HepG2 (cell line): ENCODE measurements around the gene TMEM158. TPM values are rescaled to one million over a fixed set of nuclear protein-coding genes. Genes with fewer than 3 reads are reported as not detected.

ENCODE experiments used
- ATAC-seq: fragments of 200-7000 bp; cut with Tn5 transposase; 3 replicates; pipeline ENCODE4 v1.9.1; 2020; ENCODE audit warnings: mild to moderate bottlenecking, moderate library complexity
- BruUV-seq: library from RNA; stranded (reverse); fragments of 400-500 nt; replicated peaks from 2 replicates; lab custom pipeline; 2021; lab: Mats Ljungman, UMichigan
- CTCF ChIA-PET: fragments of 300-600 bp; formaldehyde crosslinking; extraction: SDS; loops from one replicate; lab custom pipeline; 2021; ENCODE audit warnings: low total read pairs, inconsistent platforms, low intra/inter-chr PET ratio; lab: Yijun Ruan, JAX
- POLR2A ChIA-PET: fragments of 350-600 bp; sonication (Branson Sonifier 250); formaldehyde crosslinking; loops from one replicate; lab custom pipeline; 2020; ENCODE audit warnings: antibody characterized with exemption, inconsistent platforms; lab: Yijun Ruan, JAX
- DNase-seq: peaks from one replicate; pipeline ENCODE4 v3.0.0-alpha.2; 2015; ENCODE audit warnings: low spot score
- FAIRE-seq: peaks from 3 replicates; lab custom pipeline; 2011; peaks lifted over from hg19 to GRCh38; lab: Jason Lieb, UNC
- H2AFZ ChIP-seq: one replicate; pipeline ENCODE4 v1.6.1; 2011; ENCODE audit warnings: low read length, inconsistent platforms
- H3K27ac ChIP-seq: fragments of 300-600 bp; 3 replicates; pipeline ENCODE4 v1.8.0; 2011; ENCODE audit warnings: mixed run types, mild to moderate bottlenecking, mixed read lengths, low read length, inconsistent platforms; ENCODE audit not compliant: insufficient read depth; ENCODE audit errors: extremely low read length
- H3K27me3 ChIP-seq, 2 experiments: fragments of 200-600 bp in 1 of 2; 2 replicates in 1 of 2; 3 replicates in 1 of 2; pipeline versions ENCODE4 v1.6.0 to v1.8.0; 2011; ENCODE audit warnings: low read length in 2 of 2, mild to moderate bottlenecking in 2 of 2, moderate library complexity in 2 of 2, inconsistent platforms in 1 of 2; ENCODE audit not compliant: insufficient read depth in 2 of 2, control insufficient read depth in 1 of 2
- H3K36me3 ChIP-seq, 2 experiments: fragments of 200-600 bp in 1 of 2; replicated peaks in 1 of 2; 2 replicates in 1 of 2; 3 replicates in 1 of 2; pipeline versions ENCODE4 v1.5.1 to v1.8.0; 2011; ENCODE audit warnings: low read length in 2 of 2, inconsistent platforms in 1 of 2; ENCODE audit not compliant: insufficient read depth in 2 of 2, control insufficient read depth in 1 of 2
- H3K4me1 ChIP-seq: 2 replicates; pipeline ENCODE4 v1.5.1; 2012; ENCODE audit warnings: low read length, inconsistent platforms; ENCODE audit not compliant: insufficient read depth
- H3K4me2 ChIP-seq: 2 replicates; pipeline ENCODE4 v1.6.0; 2011; ENCODE audit warnings: low read depth, low read length, inconsistent platforms
- H3K4me3 ChIP-seq, 3 experiments: fragments of 200-600 bp in 1 of 3; sonication (generic), shearing (Covaris generic) in 1 of 3; replicated peaks in 1 of 3; 2 replicates each; pipeline ENCODE4 v1.5.1; 2011 to 2016; ENCODE audit warnings: low read length in 3 of 3, inconsistent platforms in 2 of 3, low read depth in 2 of 3, mild to moderate bottlenecking in 2 of 3, control low read depth in 1 of 3, mixed read lengths in 1 of 3; ENCODE audit not compliant: insufficient read depth in 1 of 3
- H3K79me2 ChIP-seq: one replicate; pipeline ENCODE4 v1.6.1; 2011; ENCODE audit warnings: low read length, inconsistent platforms; ENCODE audit not compliant: insufficient read depth
- H3K9ac ChIP-seq: 2 replicates; pipeline ENCODE4 v1.6.0; 2011; ENCODE audit warnings: mild to moderate bottlenecking, low read depth, low read length, inconsistent platforms; ENCODE audit not compliant: insufficient read depth
- H3K9me3 ChIP-seq: 2 replicates; pipeline ENCODE4 v1.5.1; 2012; ENCODE audit warnings: mild to moderate bottlenecking, low read length
- H4K20me1 ChIP-seq: 2 replicates; pipeline ENCODE4 v1.6.0; 2011; ENCODE audit warnings: inconsistent platforms, mild to moderate bottlenecking, low read length, moderate library complexity; ENCODE audit not compliant: insufficient read depth
- FOXA3 ChIP-seq: IDR thresholded peaks from 2 replicates; pipeline ENCODE4 v1.6.1; 2016; ENCODE audit warnings: missing genetic modification reagents, missing compliant biosample characterization
- HDAC6 ChIP-seq: fragments of 200-600 bp; sonication (generic); IDR thresholded peaks from 2 replicates; pipeline ENCODE4 v1.7.0; 2017; ENCODE audit warnings: mild to moderate bottlenecking, antibody characterized with exemption, low read length, low read depth
- LCORL ChIP-seq, 2 experiments: fragments of 450-650 bp in 1 of 2; sonication (generic) in 1 of 2; formaldehyde crosslinking in 1 of 2; IDR thresholded peaks; 2 replicates each; pipeline versions ENCODE4 v1.5.0 to v1.6.1; 2017 to 2020; ENCODE audit warnings: antibody characterized with exemption in 1 of 2, missing genetic modification reagents in 1 of 2
- MATR3 ChIP-seq: sonication (generic); formaldehyde crosslinking; IDR thresholded peaks from 2 replicates; pipeline ENCODE4 v1.4.0; 2020; ENCODE audit warnings: missing genetic modification reagents
- PLRG1 ChIP-seq: fragments of 450-650 bp; conservative IDR thresholded peaks from 2 replicates; pipeline ENCODE4 v1.6.1; 2016
- THAP11 ChIP-seq: IDR thresholded peaks from 2 replicates; pipeline ENCODE4 v1.6.1; 2016; ENCODE audit warnings: missing biosample characterization, missing genetic modification reagents
- ZNF546 ChIP-seq: sonication (generic); formaldehyde crosslinking; conservative IDR thresholded peaks from 2 replicates; pipeline ENCODE4 v1.8.1; 2023; ENCODE audit warnings: mild to moderate bottlenecking, missing genetic modification reagents
- WGBS: methylation state at CpG from one replicate; pipeline ENCODE4 v1.1.6; 2017; ENCODE audit warnings: low lambda C conversion rate; 5-methylcytosine and 5-hydroxymethylcytosine counted together
- in situ Hi-C: cut with HindIII; loops from 2 replicates; pipeline ENCODE4 v1.10.0; 2017; ENCODE audit warnings: low pct_unique_long_range_greater_than_20kb; ENCODE audit not compliant: extremely low pct_ligation_motif_present
- intact Hi-C: fragments of 100-400 bp; cut with micrococcal nuclease; formaldehyde crosslinking; loops from one replicate; pipeline ENCODE4 v1.10.0; 2022; ENCODE audit not compliant: unreplicated experiment
- polyA plus RNA-seq, 8 experiments: library from polyadenylated mRNA; depleted of rRNA in 3 of 8; stranded (reverse) in 7 of 8; unstranded in 1 of 8; fragments of >200 nt; fragmentation: Illumina TruSeq in 4 of 8; extraction: Trizol in 4 of 8; gene quantifications; 2 replicates each; pipeline versions ENCODE4 v1.2.1 to v1.2.3, GENCODE V29; 2011 to 2016; ENCODE audit warnings: low read depth in 4 of 8, missing spikeins in 1 of 8, mixed read lengths in 1 of 8; ENCODE audit not compliant: insufficient read depth in 1 of 8
- total RNA-seq, 5 experiments: library from RNA; depleted of rRNA; stranded (reverse); fragments of >200 nt; fragmentation: Illumina TruSeq; extraction: Trizol; gene quantifications; 2 replicates each; pipeline ENCODE4 v1.2.3, GENCODE V29; 2016; ENCODE audit warnings: low read depth in 1 of 5

Gene TMEM158
- total and polyA plus RNA-seq, 2 of the 13 experiments (the other 11 are each of a cell fraction or from before 2014, with no cell fraction given) = 0.13 TPM; not detected in 1

DNA sequence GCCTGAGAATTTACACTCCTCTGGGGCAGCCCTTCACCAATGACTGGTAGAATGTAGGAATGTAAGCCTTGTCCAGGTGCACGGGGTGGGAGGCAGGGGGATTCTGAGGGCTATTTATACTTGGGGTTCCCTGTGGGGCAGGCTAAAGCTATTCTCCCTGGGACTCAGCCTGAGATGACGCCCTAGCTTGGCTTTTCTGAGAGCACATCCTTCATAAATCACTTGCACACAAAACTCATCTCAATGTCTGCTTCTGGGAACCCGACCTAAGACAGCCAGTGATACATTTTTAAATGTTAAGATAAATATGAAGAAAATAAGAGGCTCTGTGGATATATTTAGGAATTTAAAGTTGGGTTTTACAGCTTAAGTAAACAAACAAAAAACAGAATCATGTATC lies 16.6 kb downstream of the TMEM158 start:
- no peaks in the 10 kb centered on the region for H3K36me3 ChIP-seq
- H3K4me3 ChIP-seq = no peak overlapping the region
- H2AFZ ChIP-seq = no peak overlapping the region
- no peak overlapping the region for H3K27ac ChIP-seq
- no peak overlapping the region for H3K9ac ChIP-seq
- POLR2A ChIA-PET = no interaction called here
- in situ Hi-C loops = no loop called here
- peaks cover 0 to 5% of the 10 kb centered on the region in 2 experiments; a peak in 2 of 5 replicates for H3K27me3 ChIP-seq
- no peaks in the 10 kb centered on the region for H3K9me3 ChIP-seq
- H3K4me1 ChIP-seq = no peaks in the 10 kb centered on the region
- WGBS = 33% methylated on average over 3 of the region's 3 CpGs
- ATAC-seq (no peak), DNase-seq (no peak), FAIRE-seq (no peak)
- H3K79me2 ChIP-seq = no peaks in the 10 kb centered on the region
- CTCF ChIA-PET = interaction anchor here (2.7 kb wide), 1 partner anchor 172 kb away, joined by 42 read pairs; no protein-coding TSS in a partner anchor
- H4K20me1 ChIP-seq = no peaks in the 10 kb centered on the region
- no TSS peak for BruUV-seq
- TF ChIP-seq PLRG1 (no peak), THAP11 (CRISPR knock-in tag) (no peak)
- intact Hi-C loops = no loop called here
- no peak overlapping the region for H3K4me2 ChIP-seq

DNA sequence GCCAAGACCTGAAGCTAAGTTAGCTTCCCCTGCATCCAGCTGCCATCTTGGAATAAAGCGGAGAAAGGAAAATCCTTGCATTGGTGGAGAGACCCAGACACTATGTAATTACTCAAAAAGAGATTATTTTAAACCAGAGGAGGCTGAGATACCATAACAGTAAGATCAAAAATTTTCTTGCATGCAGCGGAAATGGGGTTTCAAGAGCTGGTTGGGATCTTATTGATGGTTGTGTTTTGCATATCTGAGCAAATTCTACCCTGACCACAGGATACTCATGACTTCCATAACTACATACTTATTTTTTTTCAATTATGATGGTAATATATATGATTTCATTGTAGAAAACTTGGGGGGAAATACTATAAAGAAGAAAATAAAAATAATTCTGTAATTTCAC lies 17.5 kb downstream of the TMEM158 start:
- no TSS peak for BruUV-seq
- H3K27me3 ChIP-seq = no peaks in the 10 kb centered on the region; a peak in 2 of 5 replicates
- ChIA-PET CTCF (no interaction called here), POLR2A (no interaction called here)
- H3K27ac ChIP-seq = no peak overlapping the region
- H3K9me3 ChIP-seq = no peaks in the 10 kb centered on the region
- no peak overlapping the region for H3K4me3 ChIP-seq
- FAIRE-seq = no peak
- no peaks in the 10 kb centered on the region for H3K79me2 ChIP-seq
- intact Hi-C loops = no loop called here
- TF ChIP-seq ZNF546 (CRISPR knock-in tag) (no peak), HDAC6 (no peak), LCORL (IDR thresholded peaks at IDR 0.05) (no peak), LCORL (CRISPR knock-in tag; IDR thresholded peaks at IDR 0.05) (no peak), FOXA3 (CRISPR knock-in tag) (no peak), MATR3 (CRISPR knock-in tag) (no peak)
- H3K9ac ChIP-seq = no peak overlapping the region
- no peak for DNase-seq
- in situ Hi-C loops = no loop called here
- no peak for ATAC-seq
- 86% methylated on average over 2 of the region's 2 CpGs for WGBS
- no peaks in the 10 kb centered on the region for H4K20me1 ChIP-seq
- no peaks in the 10 kb centered on the region for H3K36me3 ChIP-seq
- H3K4me1 ChIP-seq = no peaks in the 10 kb centered on the region
- H2AFZ ChIP-seq = no peak overlapping the region
- H3K4me2 ChIP-seq = no peak overlapping the region
